ENCODE data around the gene ADGRV1.

- TF ChIP-seq MAX (IDR thresholded peaks at IDR 0.05) = no peak
- no peak for TF ChIP-seq REST (IDR thresholded peaks at IDR 0.05; ENCODE audit: low read depth)
- no peak for TF ChIP-seq CEBPB (IDR thresholded peaks at IDR 0.05)
- TF ChIP-seq, protein P1, sequence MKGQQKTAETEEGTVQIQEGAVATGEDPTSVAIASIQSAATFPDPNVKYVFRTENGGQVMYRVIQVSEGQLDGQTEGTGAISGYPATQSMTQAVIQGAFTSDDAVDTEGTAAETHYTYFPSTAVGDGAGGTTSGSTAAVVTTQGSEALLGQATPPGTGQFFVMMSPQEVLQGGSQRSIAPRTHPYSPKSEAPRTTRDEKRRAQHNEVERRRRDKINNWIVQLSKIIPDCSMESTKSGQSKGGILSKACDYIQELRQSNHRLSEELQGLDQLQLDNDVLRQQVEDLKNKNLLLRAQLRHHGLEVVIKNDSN (IDR thresholded peaks at IDR 0.05) = no peak
- TF ChIP-seq EP300 (IDR thresholded peaks at IDR 0.05; ENCODE audit: borderline replicate concordance) = no peak
- no peak for TF ChIP-seq TAF1 (IDR thresholded peaks at IDR 0.05; ENCODE audit: low read depth)
- TF ChIP-seq CREB1 (IDR thresholded peaks at IDR 0.05; ENCODE audit: low read depth) = no peak
- no peak for TF ChIP-seq FOXM1 (IDR thresholded peaks at IDR 0.05; ENCODE audit: borderline replicate concordance, low read depth)
- no peak for TF ChIP-seq RAD21 (IDR thresholded peaks at IDR 0.05; ENCODE audit: low read depth)
- TF ChIP-seq YY1 (IDR thresholded peaks at IDR 0.05; ENCODE audit: low read depth) = no peak
- TF ChIP-seq EGR1 (IDR thresholded peaks at IDR 0.05) = no peak
- no peak for TF ChIP-seq NFIC (IDR thresholded peaks at IDR 0.05)
- no peak for TF ChIP-seq TCF12 (IDR thresholded peaks at IDR 0.05; ENCODE audit: low read depth)
- no peak for TF ChIP-seq ZBTB7A (IDR thresholded peaks at IDR 0.05; ENCODE audit: low read depth)
These were observed 362.9 kb downstream of the ADGRV1 start for GRCh38 chr5:90921418-90921973.
